ACC112 (cell line): ENCODE measurements around the gene ANOS1.

Source experiments
- H2AFZ ChIP-seq: fragments of 200-600 bp; sonication (generic); one replicate; pipeline ENCODE4 v1.6.0; 2017; ENCODE audit warnings: antibody characterized with exemption, low read length; ENCODE audit not compliant: unreplicated experiment
- H3K27ac ChIP-seq: fragments of 200-600 bp; sonication (generic); 2 replicates; pipeline ENCODE4 v1.5.1; 2014; ENCODE audit warnings: low read depth, mild to moderate bottlenecking, antibody characterized with exemption, low read length, moderate library complexity
- H3K27me3 ChIP-seq: fragments of 200-600 bp; sonication (generic); 2 replicates; pipeline ENCODE4 v1.6.1; 2014; ENCODE audit warnings: mild to moderate bottlenecking, antibody characterized with exemption, low read length, moderate library complexity, mixed read lengths; ENCODE audit not compliant: insufficient read depth
- H3K36me3 ChIP-seq: fragments of 200-600 bp; sonication (generic); 2 replicates; pipeline ENCODE4 v1.6.1; 2016; ENCODE audit warnings: mild to moderate bottlenecking, antibody characterized with exemption, low read length, moderate library complexity, mixed read lengths; ENCODE audit not compliant: insufficient read depth
- H3K4me1 ChIP-seq: fragments of 200-600 bp; sonication (generic); one replicate; pipeline ENCODE4 v1.6.1; 2016; ENCODE audit warnings: low read length, mixed read lengths; ENCODE audit not compliant: insufficient read depth, unreplicated experiment, control insufficient read depth
- H3K4me3 ChIP-seq: fragments of 200-600 bp; sonication (generic); 2 replicates; pipeline ENCODE4 v1.5.1; 2014; ENCODE audit warnings: mild to moderate bottlenecking, low read depth, low read length
- H3K79me2 ChIP-seq: fragments of 200-600 bp; sonication (generic); one replicate; pipeline ENCODE4 v1.6.0; 2016; ENCODE audit warnings: low read length; ENCODE audit not compliant: control insufficient read depth, unreplicated experiment, insufficient read depth

Gene ANOS1

GRCh38 chrX:8673201-8673600, 58.7 kb downstream of the ANOS1 start:
- no peaks in the 10 kb centered on the region for H3K27me3 ChIP-seq
- no peak overlapping the region for H3K4me3 ChIP-seq
- H3K27ac ChIP-seq, result no peak overlapping the region
- no peaks in the 10 kb centered on the region for H3K4me1 ChIP-seq
- H3K79me2 ChIP-seq, result no peaks in the 10 kb centered on the region
- H2AFZ ChIP-seq, result no peak overlapping the region
- H3K36me3 ChIP-seq, result no peaks in the 10 kb centered on the region

- H3K4me1 ChIP-seq, result no peaks in the 10 kb centered on the region
- H3K36me3 ChIP-seq, result no peaks in the 10 kb centered on the region
- H3K79me2 ChIP-seq, result no peaks in the 10 kb centered on the region
- H3K27ac ChIP-seq, result no peak overlapping the region
- H3K27me3 ChIP-seq, result no peaks in the 10 kb centered on the region
- H3K4me3 ChIP-seq, result no peak overlapping the region
- no peak overlapping the region for H2AFZ ChIP-seq
Observed at GRCh38 chrX:8672176-8672575, 59.8 kb downstream of the ANOS1 start.

DNA sequence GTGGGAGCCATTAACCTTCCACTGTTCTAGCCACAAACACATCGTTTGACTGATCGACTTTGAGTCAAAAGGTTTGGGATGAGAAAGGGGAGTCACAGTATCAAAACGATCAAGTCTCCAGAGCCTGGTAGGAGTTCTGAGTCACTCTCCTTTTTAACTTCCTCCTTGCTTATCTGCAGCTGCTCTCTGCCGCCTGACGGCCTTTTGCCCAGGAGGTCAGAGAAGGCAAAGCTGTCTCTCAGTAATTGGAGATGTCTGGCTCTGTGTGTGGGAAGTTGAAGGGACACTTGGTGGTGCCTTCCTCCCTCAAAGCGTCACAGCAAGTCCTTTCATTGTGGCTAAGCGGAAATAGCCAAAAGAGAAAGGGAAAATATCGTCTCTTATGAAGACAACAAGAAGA, 63.1 kb downstream of the ANOS1 start:
- H3K27me3 ChIP-seq, result no peaks in the 10 kb centered on the region
- no peaks in the 10 kb centered on the region for H3K36me3 ChIP-seq
- H2AFZ ChIP-seq, result no peak overlapping the region
- no peaks in the 10 kb centered on the region for H3K4me1 ChIP-seq
- H3K27ac ChIP-seq, result no peak overlapping the region
- no peaks in the 10 kb centered on the region for H3K79me2 ChIP-seq
- H3K4me3 ChIP-seq, result no peak overlapping the region

GRCh38 chrX:8663325-8663724, 68.6 kb downstream of the ANOS1 start:
- no peaks in the 10 kb centered on the region for H3K27me3 ChIP-seq
- no peak overlapping the region for H3K27ac ChIP-seq
- no peak overlapping the region for H3K4me3 ChIP-seq
- H3K79me2 ChIP-seq, result no peaks in the 10 kb centered on the region
- no peak overlapping the region for H2AFZ ChIP-seq
- no peaks in the 10 kb centered on the region for H3K4me1 ChIP-seq
- H3K36me3 ChIP-seq, result no peaks in the 10 kb centered on the region

GRCh38 chrX:8657883-8658282, 74.1 kb downstream of the ANOS1 start:
- Histone ChIP-seq H3K27ac (no peak overlapping the region), H3K27me3 (no peaks in the 10 kb centered on the region), H3K79me2 (no peaks in the 10 kb centered on the region)

GRCh38 chrX:8653956-8654355, 78.0 kb downstream of the ANOS1 start:
- H3K4me3 ChIP-seq, result no peak overlapping the region
- no peak overlapping the region for H2AFZ ChIP-seq
- H3K4me1 ChIP-seq, result no peaks in the 10 kb centered on the region
- H3K36me3 ChIP-seq, result no peaks in the 10 kb centered on the region
- H3K27me3 ChIP-seq, result no peaks in the 10 kb centered on the region
- H3K79me2 ChIP-seq, result no peaks in the 10 kb centered on the region
- no peak overlapping the region for H3K27ac ChIP-seq

More at GRCh38 chrX:8657883-8658282, 74.1 kb downstream of the ANOS1 start:
- Histone ChIP-seq H3K4me3 (no peak overlapping the region), H2AFZ (no peak overlapping the region), H3K36me3 (no peaks in the 10 kb centered on the region), H3K4me1 (no peaks in the 10 kb centered on the region)

DNA sequence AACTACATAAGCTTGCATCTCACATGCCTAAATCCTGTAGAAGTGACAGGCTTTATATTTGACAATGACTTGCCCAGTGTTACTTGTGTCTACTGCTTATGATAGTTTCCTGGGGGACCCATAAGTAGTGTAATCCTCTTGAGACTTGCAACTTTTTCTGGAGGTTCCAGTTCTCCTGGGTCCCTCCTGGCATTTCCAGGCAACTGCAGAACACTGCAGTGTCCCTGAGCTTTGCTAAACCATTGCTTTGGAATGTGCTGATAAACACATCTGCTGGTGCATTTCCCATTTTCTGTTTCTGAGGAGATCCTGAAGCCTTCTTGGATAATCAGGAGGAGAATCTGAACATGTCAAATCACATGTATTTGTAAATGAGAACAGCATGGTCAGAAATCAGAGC, 82.0 kb downstream of the ANOS1 start:
- H3K4me3 ChIP-seq, result no peak overlapping the region
- H3K27ac ChIP-seq, result no peak overlapping the region
- no peaks in the 10 kb centered on the region for H3K36me3 ChIP-seq
- H2AFZ ChIP-seq, result no peak overlapping the region
- no peaks in the 10 kb centered on the region for H3K27me3 ChIP-seq
- no peaks in the 10 kb centered on the region for H3K79me2 ChIP-seq
- H3K4me1 ChIP-seq, result no peaks in the 10 kb centered on the region

DNA sequence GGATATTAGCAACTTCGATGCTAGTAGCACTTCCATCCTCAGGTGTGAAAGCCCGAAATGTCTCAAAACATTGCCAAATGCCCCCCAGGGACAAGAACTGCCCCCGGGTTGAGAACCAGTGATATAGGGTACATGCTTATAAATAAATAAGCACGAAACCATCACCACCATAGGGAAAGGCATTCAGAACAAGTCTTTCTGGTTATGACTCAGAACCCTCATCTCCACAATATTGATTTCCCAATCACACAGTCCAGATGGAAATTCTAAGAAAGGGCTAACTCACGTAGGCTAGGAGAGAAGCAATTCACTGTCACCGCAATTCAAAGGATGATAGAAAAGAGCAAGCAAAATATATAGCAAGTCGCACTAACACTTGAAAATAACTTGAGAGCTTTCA, 84.8 kb downstream of the ANOS1 start:
- H3K4me1 ChIP-seq, result no peaks in the 10 kb centered on the region
- H3K79me2 ChIP-seq, result no peaks in the 10 kb centered on the region
- no peak overlapping the region for H2AFZ ChIP-seq
- H3K36me3 ChIP-seq, result no peaks in the 10 kb centered on the region
- H3K27ac ChIP-seq, result no peak overlapping the region
- no peaks in the 10 kb centered on the region for H3K27me3 ChIP-seq
- H3K4me3 ChIP-seq, result no peak overlapping the region

- Histone ChIP-seq H3K4me3 (no peak overlapping the region), H3K36me3 (no peaks in the 10 kb centered on the region), H3K27ac (no peak overlapping the region), H3K27me3 (no peaks in the 10 kb centered on the region), H3K79me2 (no peaks in the 10 kb centered on the region), H2AFZ (no peak overlapping the region), H3K4me1 (no peaks in the 10 kb centered on the region)
Observed at GRCh38 chrX:8639949-8640475, 91.9 kb downstream of the ANOS1 start.

- no peak overlapping the region for H3K4me3 ChIP-seq
- H2AFZ ChIP-seq, result no peak overlapping the region
- no peaks in the 10 kb centered on the region for H3K27me3 ChIP-seq
- H3K79me2 ChIP-seq, result no peaks in the 10 kb centered on the region
- no peaks in the 10 kb centered on the region for H3K36me3 ChIP-seq
- no peak overlapping the region for H3K27ac ChIP-seq
- H3K4me1 ChIP-seq, result peaks cover 8% of the 10 kb centered on the region
Observed at GRCh38 chrX:8636497-8636896, 95.4 kb downstream of the ANOS1 start.

- H3K4me3 ChIP-seq, result no peak overlapping the region
- no peak overlapping the region for H3K27ac ChIP-seq
- no peaks in the 10 kb centered on the region for H3K36me3 ChIP-seq
- peaks cover 8% of the 10 kb centered on the region for H3K4me1 ChIP-seq
- H3K79me2 ChIP-seq, result no peaks in the 10 kb centered on the region
- no peak overlapping the region for H2AFZ ChIP-seq
- H3K27me3 ChIP-seq, result no peaks in the 10 kb centered on the region
Observed at GRCh38 chrX:8635812-8636211, 96.1 kb downstream of the ANOS1 start.
